ENCODE data around the gene SLC4A9. TPM values are rescaled to one million over a fixed set of nuclear protein-coding genes. Genes with fewer than 3 reads are reported as not detected.
"Not testable (repeated sequence)": the region's sequence is repeated elsewhere in the genome, so short reads cannot be mapped to it uniquely, and the experiment has no call there.

SLC4A9 gene
- polyA plus RNA-seq, 2 of the 4 experiments (the other 2 are of a cell fraction): not detected

GRCh38 chr5:140418862-140419520 is 59.0 kb downstream of the SLC4A9 start:
- FAIRE-seq: no peak
- Histone ChIP-seq H3K9me3 (no peaks in the 10 kb centered on the region), H3K4me2 (no peak overlapping the region), H3K27ac (no peak overlapping the region), H3K4me3 (no peak overlapping the region), H3K4me1 (peaks cover 7% of the 10 kb centered on the region)
- WGBS (ENCODE audit: missing lambda C conversion rate): 89% methylated on average over 1 of the region's 1 CpG
- TF ChIP-seq HOXB13 (CRISPR knock-in tag; IDR thresholded peaks at IDR 0.05; ENCODE audit: low read depth) (no peak), FOSL2 (IDR thresholded peaks at IDR 0.05) (no peak), FOSL2 (CRISPR knock-in tag; IDR thresholded peaks at IDR 0.05) (no peak), MAFK (IDR thresholded peaks at IDR 0.05; ENCODE audit: partially characterized antibody) (no peak)
- ATAC-seq: no peak
- ChIA-PET POLR2A (no interaction called here), CTCF (interaction anchor here (0.6 to 1.5 kb wide), 2 partner anchors 42 to 73 kb away, joined by 3 read pairs; partner anchors contain the start of gene HBEGF)
- DNase-seq (ENCODE audit: low read depth in 1 of 2, low spot score in 1 of 2): no peak

DNA sequence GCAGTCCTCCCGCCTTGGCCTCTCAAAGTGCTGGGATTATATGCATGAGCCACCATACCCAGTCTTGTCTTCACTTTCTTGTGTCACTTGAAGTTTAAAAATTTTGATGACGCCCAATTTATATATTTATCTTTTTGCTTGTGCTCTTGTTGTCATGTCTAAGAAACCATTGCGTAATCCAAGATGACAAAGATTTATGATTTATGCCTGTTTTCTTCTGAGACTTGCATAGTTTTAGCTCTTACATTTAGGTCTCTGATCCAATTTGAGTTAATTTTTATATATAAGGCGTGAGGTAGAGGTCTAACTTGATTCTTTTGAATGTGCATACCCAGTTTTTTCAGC is 60.2 kb downstream of the SLC4A9 start:
- FAIRE-seq (no peak), ATAC-seq (no peak), DNase-seq (ENCODE audit: low read depth in 1 of 2, low spot score in 1 of 2) (no peak)
- ChIA-PET POLR2A (interaction anchor here (0.6 kb wide), 1 partner anchor 312 kb away, joined by 5 read pairs; no protein-coding TSS in a partner anchor), CTCF (interaction anchor here (1.1 kb wide), 1 partner anchor 57 kb away, joined by 3 read pairs; no protein-coding TSS in a partner anchor)
- WGBS (ENCODE audit: missing lambda C conversion rate): 90% methylated on average over 4 of the region's 4 CpGs
- no peak overlapping the region for H3K4me3 ChIP-seq
- H3K4me2 ChIP-seq: peak overlapping the region; percentile 10; the same call in 1 of the 3 replicates
- TF ChIP-seq CHD2 (IDR thresholded peaks at IDR 0.05; ENCODE audit: low read length, partially characterized antibody): no peak
- no peak for TF ChIP-seq JUN (IDR thresholded peaks at IDR 0.05)
- no peak for TF ChIP-seq CHD4 (IDR thresholded peaks at IDR 0.05; ENCODE audit: borderline replicate concordance)
- TF ChIP-seq CEBPB (IDR thresholded peaks at IDR 0.05): peak; percentile 74 to 84; a peak in 3 of 4 replicates
- no peak overlapping the region for H3K27ac ChIP-seq
- H3K9me3 ChIP-seq: no peaks in the 10 kb centered on the region
- peaks cover 7% of the 10 kb centered on the region for H3K4me1 ChIP-seq

GRCh38 chr5:140420665-140421361 is 60.8 kb downstream of the SLC4A9 start:
- Histone ChIP-seq H3K4me1 (peaks cover 7% of the 10 kb centered on the region), H3K4me2 (no peak overlapping the region), H3K27ac (no peak overlapping the region), H3K4me3 (no peak overlapping the region), H3K9me3 (no peaks in the 10 kb centered on the region)
- 88% methylated on average over 5 of the region's 5 CpGs for WGBS (ENCODE audit: missing lambda C conversion rate)
- POLR2A ChIA-PET: interaction anchor here (0.6 kb wide), 1 partner anchor 313 kb away, joined by 5 read pairs; no protein-coding TSS in a partner anchor
- CTCF ChIA-PET: no interaction called here
- TF ChIP-seq CTCF (IDR thresholded peaks at IDR 0.05) (no peak), EHMT2 (IDR thresholded peaks at IDR 0.05; ENCODE audit: low read depth) (no peak), MAZ (IDR thresholded peaks at IDR 0.05; ENCODE audit: borderline replicate concordance, low read depth, low read length) (no peak)
- TF ChIP-seq, protein P1, sequence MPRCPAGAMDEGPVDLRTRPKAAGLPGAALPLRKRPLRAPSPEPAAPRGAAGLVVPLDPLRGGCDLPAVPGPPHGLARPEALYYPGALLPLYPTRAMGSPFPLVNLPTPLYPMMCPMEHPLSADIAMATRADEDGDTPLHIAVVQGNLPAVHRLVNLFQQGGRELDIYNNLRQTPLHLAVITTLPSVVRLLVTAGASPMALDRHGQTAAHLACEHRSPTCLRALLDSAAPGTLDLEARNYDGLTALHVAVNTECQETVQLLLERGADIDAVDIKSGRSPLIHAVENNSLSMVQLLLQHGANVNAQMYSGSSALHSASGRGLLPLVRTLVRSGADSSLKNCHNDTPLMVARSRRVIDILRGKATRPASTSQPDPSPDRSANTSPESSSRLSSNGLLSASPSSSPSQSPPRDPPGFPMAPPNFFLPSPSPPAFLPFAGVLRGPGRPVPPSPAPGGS (IDR thresholded peaks at IDR 0.05): no peak
- DNase-seq (ENCODE audit: low read depth in 1 of 2, low spot score in 1 of 2) (no peak), ATAC-seq (no peak), FAIRE-seq (no peak)

GRCh38 chr5:140421375-140421774 is 61.4 kb downstream of the SLC4A9 start:
- ATAC-seq; FAIRE-seq; H3K4me1 ChIP-seq; H3K27ac ChIP-seq; POLR2A ChIA-PET; CTCF ChIA-PET; H3K4me3 ChIP-seq; H3K9me3 ChIP-seq; H3K4me2 ChIP-seq; DNase-seq (ENCODE audit: low read depth in 1 of 2, low spot score in 1 of 2): not testable (repeated sequence)
- 94% methylated on average over 7 of the region's 7 CpGs for WGBS (ENCODE audit: missing lambda C conversion rate)
